GM12801 (cell line): ENCODE results near the gene GRAP.

ENCODE experiments used
- TF ChIP-seq, protein P1 (sequence below): IDR thresholded peaks from one replicate; pipeline ENCODE4 v1.5.1; 2011; ENCODE audit warnings: control low read depth; ENCODE audit not compliant: insufficient read length; ENCODE audit errors: extremely low read depth

Gene GRAP

DNA sequence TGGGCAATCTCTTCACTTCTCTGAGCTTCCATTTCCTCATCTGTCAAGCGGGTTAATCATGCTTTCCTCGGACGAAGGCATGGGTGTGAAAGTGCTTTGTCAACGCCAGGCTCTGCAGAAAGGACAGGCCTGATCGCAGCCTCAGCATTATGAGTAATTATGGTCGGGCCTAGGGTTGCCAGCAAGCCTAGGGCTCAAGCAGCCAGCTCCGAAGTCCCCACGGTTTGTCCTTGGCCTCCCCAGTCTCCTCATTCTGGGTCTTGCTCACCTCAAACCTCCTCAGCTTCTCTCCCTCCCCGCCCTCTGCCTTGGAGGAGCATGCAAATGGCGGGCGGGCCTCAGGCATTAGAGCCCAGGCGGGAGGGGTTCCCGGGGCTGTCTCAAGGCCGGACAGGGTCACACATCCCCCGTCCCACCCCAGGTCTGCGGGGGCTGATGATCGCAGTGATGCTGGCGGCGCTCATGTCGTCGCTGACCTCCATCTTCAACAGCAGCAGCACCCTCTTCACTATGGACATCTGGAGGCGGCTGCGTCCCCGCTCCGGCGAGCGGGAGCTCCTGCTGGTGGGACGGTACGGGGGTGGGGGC lies 32.0 kb downstream of the GRAP start:
- TF ChIP-seq, protein P1, sequence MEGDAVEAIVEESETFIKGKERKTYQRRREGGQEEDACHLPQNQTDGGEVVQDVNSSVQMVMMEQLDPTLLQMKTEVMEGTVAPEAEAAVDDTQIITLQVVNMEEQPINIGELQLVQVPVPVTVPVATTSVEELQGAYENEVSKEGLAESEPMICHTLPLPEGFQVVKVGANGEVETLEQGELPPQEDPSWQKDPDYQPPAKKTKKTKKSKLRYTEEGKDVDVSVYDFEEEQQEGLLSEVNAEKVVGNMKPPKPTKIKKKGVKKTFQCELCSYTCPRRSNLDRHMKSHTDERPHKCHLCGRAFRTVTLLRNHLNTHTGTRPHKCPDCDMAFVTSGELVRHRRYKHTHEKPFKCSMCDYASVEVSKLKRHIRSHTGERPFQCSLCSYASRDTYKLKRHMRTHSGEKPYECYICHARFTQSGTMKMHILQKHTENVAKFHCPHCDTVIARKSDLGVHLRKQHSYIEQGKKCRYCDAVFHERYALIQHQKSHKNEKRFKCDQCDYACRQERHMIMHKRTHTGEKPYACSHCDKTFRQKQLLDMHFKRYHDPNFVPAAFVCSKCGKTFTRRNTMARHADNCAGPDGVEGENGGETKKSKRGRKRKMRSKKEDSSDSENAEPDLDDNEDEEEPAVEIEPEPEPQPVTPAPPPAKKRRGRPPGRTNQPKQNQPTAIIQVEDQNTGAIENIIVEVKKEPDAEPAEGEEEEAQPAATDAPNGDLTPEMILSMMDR: no peak

DNA sequence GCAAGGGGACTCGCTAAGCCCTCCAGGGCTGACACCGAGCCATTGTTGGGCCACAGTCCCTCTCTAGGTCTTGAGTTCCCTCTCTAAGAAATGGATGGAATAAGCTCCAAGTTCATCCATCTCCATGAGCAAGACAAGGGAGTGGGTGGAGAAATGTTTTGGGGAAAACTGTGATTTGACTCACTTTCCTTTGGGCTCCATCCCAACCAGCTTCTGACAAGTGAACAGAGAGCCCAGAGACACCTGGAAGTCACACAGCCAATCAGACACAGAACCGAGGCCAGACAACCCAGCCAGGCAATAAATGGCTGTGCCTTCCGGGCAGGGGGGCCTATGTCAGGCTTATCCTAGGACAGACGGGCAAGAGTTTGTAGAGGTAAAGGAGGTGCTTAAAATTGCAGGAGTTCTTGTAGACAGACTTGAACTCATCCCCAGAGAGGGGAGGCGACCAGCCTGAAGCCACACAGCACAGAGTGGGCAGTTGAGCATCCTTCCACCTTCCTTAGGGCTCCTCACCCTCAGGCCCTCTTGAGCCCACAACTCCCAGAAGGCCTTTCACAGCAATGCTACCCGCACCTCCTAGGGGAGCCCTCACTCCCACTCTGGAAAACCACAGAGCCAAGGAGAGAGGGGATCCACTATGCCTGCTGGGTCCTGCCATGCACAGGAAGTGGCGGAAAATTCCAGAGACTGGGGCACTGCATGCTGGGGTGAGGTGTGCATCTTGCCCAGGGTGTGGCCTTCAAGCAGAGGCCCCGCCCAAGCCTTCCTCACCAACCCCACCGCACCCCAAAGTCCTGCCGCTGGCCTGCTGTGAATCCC lies 32.7 kb downstream of the GRAP start:
- TF ChIP-seq, protein P1: no peak

DNA sequence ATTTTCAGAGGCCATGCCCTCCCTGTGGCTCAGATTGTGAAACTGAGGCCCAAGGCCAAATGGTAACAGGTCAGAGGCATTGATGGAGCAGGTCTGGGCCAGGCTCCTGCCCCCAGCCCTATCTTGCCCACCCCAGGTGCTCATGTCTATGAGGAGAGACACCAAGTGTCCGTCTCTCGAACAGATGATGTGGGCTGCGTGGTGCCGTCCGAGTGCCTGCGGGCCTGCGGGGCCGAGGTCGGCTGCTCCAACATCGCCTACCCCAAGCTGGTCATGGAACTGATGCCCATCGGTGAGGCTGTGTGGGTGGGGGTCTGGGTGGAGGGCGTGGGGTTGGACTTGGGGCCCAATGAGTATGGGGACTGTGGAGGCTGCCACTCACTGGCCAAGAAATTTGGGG lies 33.5 kb downstream of the GRAP start:
- TF ChIP-seq, protein P1: no peak

DNA sequence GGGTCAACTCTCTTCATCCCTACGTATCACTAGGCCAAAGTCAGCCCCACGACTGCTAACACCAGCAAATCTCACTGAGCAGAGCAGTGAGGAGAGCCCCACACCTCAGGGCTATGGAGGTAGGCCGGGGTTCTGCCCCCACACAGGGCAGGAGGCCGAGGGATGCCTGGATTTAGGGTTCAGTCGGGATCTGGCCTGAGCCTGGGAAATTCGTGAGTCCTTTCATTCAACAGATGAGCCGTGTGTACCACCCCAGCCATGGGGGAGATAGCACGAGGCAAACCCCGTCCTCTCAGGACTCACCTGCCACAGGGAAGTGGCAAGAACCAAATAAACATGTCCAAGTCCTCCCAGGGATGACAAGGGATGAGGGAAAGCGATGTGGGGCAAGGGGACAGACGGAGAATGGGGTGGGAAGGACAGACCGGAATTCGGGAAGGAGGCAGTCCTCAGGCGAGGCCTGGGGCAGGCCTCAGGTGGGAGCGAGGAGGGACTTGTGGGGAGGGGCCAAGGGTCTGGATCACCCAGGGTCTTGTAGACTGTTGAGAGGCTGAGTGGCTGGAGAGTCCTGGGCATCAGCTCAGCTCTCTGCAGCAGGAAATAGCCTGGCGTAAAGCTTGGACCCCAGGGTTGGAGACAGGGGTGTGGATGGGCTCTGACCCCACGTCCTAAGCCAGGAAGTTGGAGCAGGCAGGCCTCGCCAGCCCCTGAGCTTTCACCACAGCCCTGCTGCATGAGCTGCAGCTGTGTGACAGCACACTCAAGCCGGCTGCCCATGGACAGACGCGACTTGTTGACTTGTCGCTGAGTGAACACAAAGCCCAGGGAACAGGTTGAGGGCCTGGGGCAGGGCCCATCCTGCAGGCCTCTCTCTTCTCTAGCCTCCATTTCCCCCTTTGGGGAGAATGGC lies 34.3 kb downstream of the GRAP start:
- TF ChIP-seq, protein P1: no peak

DNA sequence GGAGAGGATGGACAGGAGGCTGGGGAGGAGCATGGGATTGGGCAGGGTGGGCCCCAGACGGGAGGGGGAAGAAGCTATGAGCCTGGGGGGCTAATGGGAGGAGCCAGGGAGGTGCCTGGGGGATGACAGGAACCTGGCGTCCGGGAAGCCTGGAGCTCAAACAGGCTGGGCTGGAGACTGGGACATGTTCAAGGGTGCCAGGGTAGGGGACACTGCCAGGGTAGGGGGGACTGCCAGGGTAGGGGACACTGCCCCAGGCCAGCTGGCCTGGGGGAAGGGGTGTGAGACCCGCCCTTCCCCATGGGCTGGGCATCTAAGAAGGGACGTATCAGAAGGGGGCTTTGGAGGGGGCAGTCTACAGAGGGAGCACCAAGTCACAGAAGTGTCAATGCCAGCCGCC lies 35.2 kb downstream of the GRAP start:
- TF ChIP-seq, protein P1: no peak

DNA sequence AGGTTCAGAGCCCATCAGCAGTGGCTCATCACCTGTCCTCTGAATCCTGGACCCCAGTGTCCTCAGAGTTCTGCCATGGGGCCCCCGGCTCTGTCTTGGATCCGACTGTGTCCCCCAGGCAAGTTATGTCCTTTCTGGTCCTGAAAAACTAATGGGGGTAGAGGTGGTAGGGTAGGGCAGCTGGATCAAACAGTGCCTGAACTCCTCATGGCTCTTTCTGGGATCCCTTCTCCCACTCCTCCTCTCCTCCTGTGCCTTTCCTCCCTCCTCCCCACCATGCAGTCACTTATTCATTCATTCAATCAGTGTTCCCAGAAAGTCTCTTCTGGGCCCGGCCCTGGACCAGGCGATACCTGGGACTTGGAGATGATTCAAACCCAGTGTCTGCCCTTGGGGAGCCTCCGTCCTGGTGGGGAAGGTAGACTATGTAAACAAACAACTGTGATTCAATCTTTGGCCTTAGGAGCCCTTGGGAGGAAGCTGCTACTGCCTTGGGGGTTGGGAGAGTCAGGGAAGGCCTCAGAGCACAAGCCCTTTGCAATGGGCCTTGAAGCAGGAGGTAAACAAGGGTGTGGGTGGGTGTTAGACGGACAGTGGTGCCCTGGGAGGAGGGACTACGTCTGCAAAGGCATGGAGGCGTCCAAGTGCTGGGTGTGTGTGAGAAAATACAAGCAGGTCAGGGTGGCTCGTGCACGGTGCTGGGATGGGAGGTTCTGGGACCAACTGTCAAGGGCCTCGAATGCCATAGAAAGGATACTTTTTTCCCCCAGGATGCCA lies 35.8 kb downstream of the GRAP start:
- TF ChIP-seq, protein P1: no peak
